CD14-positive monocyte (primary cell): ENCODE results near the gene COQ7. TPM values are rescaled to one million over a fixed set of nuclear protein-coding genes. Genes with fewer than 3 reads are reported as not detected.

ENCODE experiments used
- DNase-seq, 3 donors: peaks; one replicate each; pipeline ENCODE4 v3.0.0-alpha.2; 2011 to 2022
- H2AFZ ChIP-seq: 2 replicates; pipeline ENCODE4 v1.6.0; 2012; ENCODE audit warnings: mild to moderate bottlenecking, low read depth, low read length, inconsistent platforms; ENCODE audit not compliant: insufficient read depth, poor library complexity, severe bottlenecking
- H3K27ac ChIP-seq, 2 donors: 1 replicate in 1 of 2; 2 replicates in 1 of 2; pipeline ENCODE4 v1.5.1; 2012 to 2013; ENCODE audit warnings: low read length in 2 of 2, control low read depth in 1 of 2, inconsistent platforms in 1 of 2, low read depth in 1 of 2, mild to moderate bottlenecking in 1 of 2
- H3K27me3 ChIP-seq, 2 donors: one replicate each; pipeline versions ENCODE4 v1.6.0 to v1.6.1; 2011 to 2013; ENCODE audit warnings: low read length in 2 of 2; ENCODE audit not compliant: control insufficient read depth in 2 of 2, insufficient read depth in 2 of 2
- H3K36me3 ChIP-seq, 2 donors: replicated peaks in 1 of 2; 1 replicate in 1 of 2; 2 replicates in 1 of 2; pipeline versions ENCODE4 v1.5.1 to v1.6.1; 2012 to 2013; ENCODE audit warnings: low read length in 2 of 2, control low read depth in 1 of 2, inconsistent platforms in 1 of 2, mild to moderate bottlenecking in 1 of 2; ENCODE audit not compliant: insufficient read depth in 2 of 2, control insufficient read depth in 1 of 2
- H3K4me1 ChIP-seq, 2 donors: 1 replicate in 1 of 2; 2 replicates in 1 of 2; pipeline versions ENCODE4 v1.5.1 to v1.6.1; 2012 to 2013; ENCODE audit warnings: low read length in 2 of 2, control low read depth in 1 of 2, inconsistent platforms in 1 of 2, mild to moderate bottlenecking in 1 of 2, moderate library complexity in 1 of 2; ENCODE audit not compliant: insufficient read depth in 2 of 2, control insufficient read depth in 1 of 2
- H3K4me2 ChIP-seq: replicated peaks from 2 replicates; pipeline ENCODE3; 2012; ENCODE audit warnings: low read length, moderate library complexity, mild to moderate bottlenecking; ENCODE audit not compliant: poor library complexity, severe bottlenecking; ENCODE audit errors: extremely low read depth
- H3K4me3 ChIP-seq, 3 experiments: fragments of 200-600 bp in 1 of 3; sonication (generic) in 1 of 3; replicated peaks in 1 of 3; 1 replicate in 2 of 3; 2 replicates in 1 of 3; pipeline ENCODE4 v1.5.1; 2011 to 2013; ENCODE audit warnings: low read length in 3 of 3, mild to moderate bottlenecking in 3 of 3, control low read depth in 2 of 3, low read depth in 2 of 3, inconsistent platforms in 1 of 3, moderate library complexity in 1 of 3
- H3K79me2 ChIP-seq: 2 replicates; pipeline ENCODE4 v1.6.0; 2012; ENCODE audit warnings: mild to moderate bottlenecking, control low read depth, inconsistent platforms, low read length, moderate library complexity; ENCODE audit not compliant: insufficient read depth
- H3K9ac ChIP-seq: 2 replicates; pipeline ENCODE4 v1.6.0; 2017; ENCODE audit warnings: low read length, mild to moderate bottlenecking; ENCODE audit not compliant: insufficient read depth, poor library complexity, severe bottlenecking
- H3K9me3 ChIP-seq, 2 donors: replicated peaks in 1 of 2; 1 replicate in 1 of 2; 2 replicates in 1 of 2; pipeline versions ENCODE4 v1.5.1 to v1.6.1; 2012 to 2013; ENCODE audit warnings: low read length in 2 of 2, control low read depth in 1 of 2; ENCODE audit not compliant: control insufficient read depth in 1 of 2, insufficient read depth in 1 of 2
- H4K20me1 ChIP-seq: 2 replicates; pipeline ENCODE4 v1.6.0; 2012; ENCODE audit warnings: mild to moderate bottlenecking, low read length, control low read depth, moderate library complexity; ENCODE audit not compliant: insufficient read depth
- H3K27ac Mint-ChIP-seq, 7 donors: one replicate each; pipeline ENCODE4 v1.8.0; 2020; ENCODE audit warnings: mild to moderate bottlenecking in 7 of 7, mixed read lengths in 7 of 7, moderate library complexity in 6 of 7, inconsistent platforms in 2 of 7
- H3K27me3 Mint-ChIP-seq, 3 donors: one replicate each; pipeline ENCODE4 v1.8.0; 2021 to 2022; ENCODE audit warnings: low read depth in 3 of 3, mild to moderate bottlenecking in 3 of 3, mixed read lengths in 3 of 3, moderate library complexity in 3 of 3, inconsistent platforms in 1 of 3
- H3K36me3 Mint-ChIP-seq, 2 donors: one replicate each; pipeline ENCODE4 v1.8.0; 2020; ENCODE audit warnings: mixed read lengths in 2 of 2, inconsistent platforms in 1 of 2, mild to moderate bottlenecking in 1 of 2
- H3K4me1 Mint-ChIP-seq: one replicate; pipeline ENCODE4 v1.8.0; 2020; ENCODE audit warnings: mild to moderate bottlenecking, mixed read lengths
- H3K4me3 Mint-ChIP-seq, 2 donors: one replicate each; pipeline ENCODE4 v1.8.0; 2020; ENCODE audit warnings: mild to moderate bottlenecking in 2 of 2, mixed read lengths in 2 of 2, moderate library complexity in 1 of 2
- H3K9me3 Mint-ChIP-seq, 7 donors: one replicate each; pipeline ENCODE4 v1.8.0; 2020 to 2022; ENCODE audit warnings: mixed read lengths in 7 of 7, mild to moderate bottlenecking in 6 of 7, moderate library complexity in 6 of 7, inconsistent platforms in 2 of 7
- WGBS: methylation state at CpG from one replicate; pipeline ENCODE4 v1.1.5; 2013; ENCODE audit warnings: missing lambda C conversion rate; ENCODE audit not compliant: insufficient coverage; 5-methylcytosine and 5-hydroxymethylcytosine counted together
- intact Hi-C, 2 donors: fragments of 100-400 bp; cut with micrococcal nuclease; formaldehyde crosslinking; loops; one replicate each; pipeline versions ENCODE4 v1.15.0 to v1.15.1; 2023
- polyA plus RNA-seq, 3 donors: library from polyadenylated mRNA; depleted of rRNA in 1 of 3; unstranded in 2 of 3; stranded (reverse) in 1 of 3; fragments of 300-500 nt in 2 of 3; fragments of >200 nt in 1 of 3; fragmentation: Illumina TruSeq in 2 of 3; gene quantifications; 1 replicate in 2 of 3; 2 replicates in 1 of 3; pipeline ENCODE4 v1.2.3, GENCODE V29; 2012 to 2021
- TF ChIP-seq, protein P1 (sequence below): fragments of 200-600 bp; IDR thresholded peaks from one replicate; pipeline ENCODE4 v1.8.0; 2022; ENCODE audit warnings: antibody characterized with exemption, mild to moderate bottlenecking

Gene COQ7
- polyA plus RNA-seq, 3 donors, result 6.5 to 13.3 (median 12.2) TPM

DNA sequence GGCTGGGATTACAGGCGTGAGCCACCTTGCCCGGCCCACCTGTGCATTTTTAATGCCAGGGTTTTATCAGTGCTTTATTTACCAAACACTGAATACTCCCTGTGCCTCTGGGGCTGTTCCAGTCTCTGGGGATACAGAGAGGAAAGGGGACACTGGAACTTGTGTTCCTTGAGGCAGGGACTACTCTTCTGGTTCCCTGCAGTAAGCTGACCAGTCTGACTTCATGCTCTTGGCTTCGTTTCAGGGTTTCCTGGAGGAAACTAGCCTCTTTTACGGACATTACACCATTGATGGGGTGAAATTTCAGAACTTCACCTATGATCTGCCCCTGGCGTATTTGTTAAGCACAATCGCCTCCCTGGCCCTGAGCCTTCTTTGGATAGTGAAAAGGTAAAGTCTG lies 37.4 kb upstream of the COQ7 start:
- TF ChIP-seq, protein P1, sequence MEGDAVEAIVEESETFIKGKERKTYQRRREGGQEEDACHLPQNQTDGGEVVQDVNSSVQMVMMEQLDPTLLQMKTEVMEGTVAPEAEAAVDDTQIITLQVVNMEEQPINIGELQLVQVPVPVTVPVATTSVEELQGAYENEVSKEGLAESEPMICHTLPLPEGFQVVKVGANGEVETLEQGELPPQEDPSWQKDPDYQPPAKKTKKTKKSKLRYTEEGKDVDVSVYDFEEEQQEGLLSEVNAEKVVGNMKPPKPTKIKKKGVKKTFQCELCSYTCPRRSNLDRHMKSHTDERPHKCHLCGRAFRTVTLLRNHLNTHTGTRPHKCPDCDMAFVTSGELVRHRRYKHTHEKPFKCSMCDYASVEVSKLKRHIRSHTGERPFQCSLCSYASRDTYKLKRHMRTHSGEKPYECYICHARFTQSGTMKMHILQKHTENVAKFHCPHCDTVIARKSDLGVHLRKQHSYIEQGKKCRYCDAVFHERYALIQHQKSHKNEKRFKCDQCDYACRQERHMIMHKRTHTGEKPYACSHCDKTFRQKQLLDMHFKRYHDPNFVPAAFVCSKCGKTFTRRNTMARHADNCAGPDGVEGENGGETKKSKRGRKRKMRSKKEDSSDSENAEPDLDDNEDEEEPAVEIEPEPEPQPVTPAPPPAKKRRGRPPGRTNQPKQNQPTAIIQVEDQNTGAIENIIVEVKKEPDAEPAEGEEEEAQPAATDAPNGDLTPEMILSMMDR, result no peak
- no peaks in the 10 kb centered on the region for H3K27me3 ChIP-seq
- H3K79me2 ChIP-seq, result no peaks in the 10 kb centered on the region
- H3K27ac ChIP-seq, result no peak overlapping the region
- DNase-seq, result no peak
- H2AFZ ChIP-seq, result no peak overlapping the region
- no peaks in the 10 kb centered on the region for H3K36me3 Mint-ChIP-seq
- H3K27me3 Mint-ChIP-seq, result peaks cover 2 to 9% (median 6%) of the 10 kb centered on the region in 3 donors
- H3K27ac Mint-ChIP-seq, result no peak overlapping the region
- no peaks in the 10 kb centered on the region for H3K4me1 ChIP-seq
- no peaks in the 10 kb centered on the region for H3K36me3 ChIP-seq
- no peak overlapping the region for H3K9ac ChIP-seq
- H3K4me1 Mint-ChIP-seq, result no peaks in the 10 kb centered on the region
- intact Hi-C loops, result no loop called here
- H3K4me3 ChIP-seq, result no peak overlapping the region
- peaks cover 0 to 8% (median 0%) of the 10 kb centered on the region in 7 donors for H3K9me3 Mint-ChIP-seq
- 97% methylated on average over 3 of the region's 6 CpGs for WGBS
- no peak overlapping the region for H3K4me3 Mint-ChIP-seq
- H3K4me2 ChIP-seq, result no peak overlapping the region
- H3K9me3 ChIP-seq, result no peaks in the 10 kb centered on the region
- H4K20me1 ChIP-seq, result no peaks in the 10 kb centered on the region

DNA sequence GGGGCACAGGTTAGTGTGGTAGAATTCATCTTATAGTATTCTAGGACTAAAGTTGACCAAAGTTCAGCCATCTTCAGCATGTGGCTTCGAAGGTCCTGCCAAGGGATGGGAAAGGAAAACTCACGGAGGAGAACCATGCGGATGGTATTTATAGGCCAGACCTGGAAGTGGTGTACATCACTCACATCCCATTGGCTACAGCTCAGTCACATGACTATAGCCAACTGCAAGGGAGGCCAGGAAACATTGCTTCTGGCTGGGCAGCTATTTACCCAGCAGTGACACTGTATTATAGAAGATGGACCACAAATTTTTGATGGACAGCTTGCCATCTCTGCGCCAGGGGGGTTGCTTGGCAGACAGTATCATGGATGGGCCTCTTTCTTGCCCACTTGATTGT lies 35.7 kb upstream of the COQ7 start:
- H3K79me2 ChIP-seq, result no peaks in the 10 kb centered on the region
- no peak overlapping the region for H3K4me2 ChIP-seq
- H3K9ac ChIP-seq, result no peak overlapping the region
- H3K27ac Mint-ChIP-seq, result no peak overlapping the region
- H2AFZ ChIP-seq, result no peak overlapping the region
- H3K4me1 ChIP-seq, result no peaks in the 10 kb centered on the region
- no peak overlapping the region for H3K4me3 ChIP-seq
- H3K9me3 ChIP-seq, result no peaks in the 10 kb centered on the region
- no peaks in the 10 kb centered on the region for H3K27me3 ChIP-seq
- no peak overlapping the region for H3K4me3 Mint-ChIP-seq
- no peak overlapping the region for H3K27ac ChIP-seq
- H3K4me1 Mint-ChIP-seq, result no peaks in the 10 kb centered on the region
- H4K20me1 ChIP-seq, result no peaks in the 10 kb centered on the region
- WGBS, result 100% methylated on average over 1 of the region's 4 CpGs
- H3K36me3 Mint-ChIP-seq, result no peaks in the 10 kb centered on the region
- intact Hi-C loops, result no loop called here
- peaks cover 0 to 17% (median 4%) of the 10 kb centered on the region in 7 donors for H3K9me3 Mint-ChIP-seq
- peaks cover 3 to 11% (median 4%) of the 10 kb centered on the region in 3 donors for H3K27me3 Mint-ChIP-seq
- TF ChIP-seq, protein P1, result no peak
- no peak for DNase-seq
- H3K36me3 ChIP-seq, result no peaks in the 10 kb centered on the region
